HG03097 (cell line): ENCODE measurements around the gene CFAP46.
"Not testable (repeated sequence)": the region's sequence is repeated elsewhere in the genome, so short reads cannot be mapped to it uniquely, and the experiment has no call there.

Experiments
- ATAC-seq: cut with Tn5 transposase; IDR thresholded peaks from one replicate; pipeline ENCODE4 v1.9.1; 2021; ENCODE audit not compliant: unreplicated experiment, low FRiP score

CFAP46 gene

DNA sequence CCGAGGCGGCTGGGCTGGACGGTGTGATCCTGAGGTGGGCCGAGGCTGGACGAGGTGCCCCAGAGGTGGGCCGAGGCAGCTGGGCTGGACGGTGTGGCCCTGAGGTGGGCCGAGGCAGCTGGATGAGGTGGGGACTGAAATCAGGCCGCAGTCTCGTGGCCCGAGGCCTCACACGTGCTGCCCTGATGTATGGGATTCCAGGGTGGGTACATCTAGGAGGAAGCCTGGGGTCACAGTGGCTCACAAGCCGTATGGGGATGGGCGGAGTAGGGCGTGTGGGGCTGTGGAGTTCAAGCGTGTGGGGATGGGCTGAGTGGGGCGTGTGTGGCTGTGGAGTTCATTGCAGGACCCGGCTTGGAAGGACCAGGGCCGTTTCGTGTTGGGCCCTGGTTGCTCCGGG, 144.0 kb downstream of the CFAP46 start:
- no peak for ATAC-seq

GRCh38 chr10:132797986-132798385, 144.4 kb downstream of the CFAP46 start:
- ATAC-seq: not testable (repeated sequence)

DNA sequence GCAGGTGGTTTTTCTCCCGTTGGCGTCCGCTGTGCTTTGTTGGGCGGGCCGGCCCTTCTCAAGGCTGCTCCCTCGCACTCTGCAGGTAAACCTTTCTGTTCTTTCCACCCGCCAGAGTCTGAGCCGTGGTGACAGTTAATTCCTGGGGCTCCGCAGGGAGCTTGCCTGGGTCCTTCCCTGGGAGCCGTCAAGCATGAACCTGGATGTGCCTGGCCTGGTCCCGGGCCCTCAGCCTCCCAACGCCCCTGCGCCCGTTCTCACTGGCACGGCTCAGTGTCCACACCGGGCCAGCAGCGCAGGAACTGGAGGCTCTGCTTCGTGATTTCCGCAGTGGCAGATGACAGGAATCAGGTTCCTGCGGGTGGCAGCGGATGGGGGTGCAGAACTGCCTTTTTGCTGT, 145.5 kb downstream of the CFAP46 start:
- no peak for ATAC-seq

DNA sequence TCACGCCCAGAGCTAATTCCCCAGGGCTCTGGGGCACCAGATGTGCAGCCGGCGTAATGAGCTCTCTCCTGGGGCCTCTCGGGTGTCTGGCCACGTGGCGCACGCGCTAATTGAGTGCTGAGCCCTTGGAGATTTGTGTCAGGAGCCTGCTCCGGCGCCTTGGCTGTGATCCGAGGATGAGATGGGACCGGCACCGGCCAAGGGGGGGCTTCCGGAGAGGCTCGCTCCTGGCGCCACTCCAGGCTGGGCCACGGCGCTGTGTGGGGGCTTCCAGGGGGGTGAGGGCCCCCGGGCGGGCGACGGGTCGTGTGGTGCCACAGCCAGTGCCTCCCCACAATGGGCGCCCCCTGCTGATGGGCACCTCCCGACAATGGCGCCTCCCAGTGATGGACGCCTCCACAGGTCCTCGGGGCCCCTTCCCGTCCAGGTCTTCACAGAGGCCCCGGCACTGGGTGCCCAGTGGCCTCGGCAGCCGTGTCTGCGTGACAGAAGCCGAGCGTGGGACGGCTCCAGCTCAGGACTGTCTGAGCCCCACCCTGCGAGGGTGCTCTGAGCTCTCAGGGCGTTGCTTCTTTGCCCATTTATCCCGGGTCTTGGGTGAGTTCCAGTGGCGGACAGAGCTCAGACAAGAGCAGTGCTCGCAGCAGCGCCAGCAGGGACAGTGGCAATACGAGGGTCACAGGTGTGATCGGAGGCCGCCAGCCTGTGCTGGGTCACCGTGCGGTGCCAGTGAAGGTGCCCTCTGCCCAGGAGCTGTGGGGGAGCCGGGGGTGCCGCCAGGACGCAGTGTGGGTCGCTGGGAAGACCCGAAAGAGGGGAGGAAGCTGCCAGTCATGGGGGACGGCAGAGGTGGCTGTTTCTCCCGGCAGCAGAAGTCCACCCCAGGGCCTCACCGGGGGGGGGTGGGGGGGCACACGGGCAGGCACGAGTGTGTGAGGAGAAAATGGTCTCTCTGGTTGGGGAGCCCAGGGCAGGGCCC, 148.2 kb downstream of the CFAP46 start:
- ATAC-seq: no peak

- ATAC-seq: no peak
Observed at GRCh38 chr10:132793213-132793612, 149.2 kb downstream of the CFAP46 start.

GRCh38 chr10:132792796-132793195, 149.6 kb downstream of the CFAP46 start:
- ATAC-seq: no peak

- not testable (repeated sequence) for ATAC-seq
Observed at GRCh38 chr10:132792099-132792498, 150.3 kb downstream of the CFAP46 start.

- no peak for ATAC-seq
Observed at GRCh38 chr10:132790934-132791829, 151.2 kb downstream of the CFAP46 start.

- ATAC-seq: no peak
Observed at GRCh38 chr10:132790470-132790869, 151.9 kb downstream of the CFAP46 start.

DNA sequence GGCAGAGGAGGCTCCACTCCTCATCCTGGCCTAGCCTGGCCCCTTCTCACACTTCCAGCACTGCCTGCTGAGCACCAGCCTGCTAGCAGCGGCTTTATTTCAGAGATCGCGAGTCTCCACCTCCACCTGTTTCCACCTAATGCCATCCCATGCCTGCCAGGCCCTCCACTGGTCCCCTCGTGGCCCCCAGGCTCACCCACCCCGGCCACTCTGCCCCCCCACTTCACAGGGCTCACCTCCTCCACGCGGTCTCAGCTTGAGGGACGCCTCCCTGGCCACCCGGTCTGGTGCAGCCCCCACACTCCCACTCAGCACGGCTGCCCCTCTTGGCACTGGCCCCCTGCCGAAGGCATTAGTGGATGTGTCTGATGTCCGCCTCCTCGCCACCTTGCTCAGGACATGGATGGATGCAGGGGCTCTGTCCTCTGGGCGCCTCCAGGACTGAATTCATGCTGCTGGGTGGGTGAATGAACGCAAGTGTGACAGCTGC, 152.7 kb downstream of the CFAP46 start:
- ATAC-seq: no peak

GRCh38 chr10:132788831-132789219, 153.5 kb downstream of the CFAP46 start:
- ATAC-seq: no peak

DNA sequence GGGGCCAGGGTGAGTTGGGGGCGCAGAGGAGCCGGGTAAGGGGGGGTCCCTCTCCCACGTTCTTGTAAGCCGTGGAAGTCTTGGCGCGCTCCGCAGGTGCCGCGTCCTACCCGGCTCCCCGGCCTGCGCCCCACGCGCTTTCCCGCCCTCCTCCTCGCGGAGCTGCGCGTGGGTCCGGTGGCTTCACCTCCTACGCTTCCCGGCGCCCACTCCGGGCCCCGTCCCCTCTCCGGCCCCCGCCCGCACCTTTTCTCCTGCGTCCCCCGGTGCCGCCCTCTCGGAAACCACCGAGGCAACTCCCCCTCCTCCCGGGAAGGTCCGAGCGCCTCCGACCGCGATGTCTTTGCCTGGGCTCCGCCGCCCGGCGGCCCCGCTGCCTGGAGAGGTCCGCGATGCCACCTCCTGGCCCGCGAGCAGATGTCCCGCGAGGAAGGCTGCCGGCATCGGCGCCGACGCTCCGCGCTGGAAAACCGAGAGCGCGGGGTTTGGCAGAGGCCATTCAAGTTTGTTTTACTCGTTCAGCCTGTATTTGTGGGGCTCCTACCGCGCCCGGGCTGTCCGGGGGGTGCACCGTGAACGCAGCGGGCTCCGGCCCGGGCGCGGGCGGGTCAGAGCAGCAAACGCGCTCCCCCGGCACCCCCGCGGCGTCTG, 154.1 kb downstream of the CFAP46 start:
- ATAC-seq: no peak

- ATAC-seq: no peak
Observed at GRCh38 chr10:132787495-132788179, 154.7 kb downstream of the CFAP46 start.

DNA sequence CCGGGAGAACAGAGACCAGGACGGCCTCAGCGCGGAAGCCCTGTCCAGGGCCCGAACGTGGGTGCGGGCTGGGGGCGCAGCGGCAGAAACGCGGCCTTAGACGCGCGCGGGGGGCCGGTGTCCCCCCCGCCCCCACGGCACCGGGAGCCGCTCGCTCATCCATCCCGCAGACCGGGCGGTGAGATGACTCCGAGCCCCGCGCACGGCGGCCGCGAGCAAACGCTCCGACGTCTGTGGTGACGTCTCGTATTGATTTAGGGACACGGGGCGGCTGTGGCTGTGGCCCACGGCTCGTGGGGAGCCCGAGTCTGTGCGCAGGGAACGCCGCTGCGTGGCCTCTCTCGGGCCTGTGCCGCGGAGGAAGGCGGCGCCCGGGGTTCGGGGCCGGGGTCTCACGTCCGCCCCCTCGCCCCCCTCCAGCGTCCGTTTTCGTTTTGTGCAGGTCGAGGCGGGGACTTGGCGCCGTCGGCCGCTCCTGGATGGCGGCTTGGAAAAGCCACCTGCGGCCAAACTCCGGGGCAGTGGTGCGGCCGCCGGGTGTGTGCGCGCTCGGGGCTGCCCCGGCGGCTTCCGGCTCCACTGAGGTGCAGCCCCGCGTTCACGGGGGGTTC, 155.4 kb downstream of the CFAP46 start:
- ATAC-seq: no peak

- no peak for ATAC-seq
Observed at GRCh38 chr10:132786476-132786883, 155.9 kb downstream of the CFAP46 start.

DNA sequence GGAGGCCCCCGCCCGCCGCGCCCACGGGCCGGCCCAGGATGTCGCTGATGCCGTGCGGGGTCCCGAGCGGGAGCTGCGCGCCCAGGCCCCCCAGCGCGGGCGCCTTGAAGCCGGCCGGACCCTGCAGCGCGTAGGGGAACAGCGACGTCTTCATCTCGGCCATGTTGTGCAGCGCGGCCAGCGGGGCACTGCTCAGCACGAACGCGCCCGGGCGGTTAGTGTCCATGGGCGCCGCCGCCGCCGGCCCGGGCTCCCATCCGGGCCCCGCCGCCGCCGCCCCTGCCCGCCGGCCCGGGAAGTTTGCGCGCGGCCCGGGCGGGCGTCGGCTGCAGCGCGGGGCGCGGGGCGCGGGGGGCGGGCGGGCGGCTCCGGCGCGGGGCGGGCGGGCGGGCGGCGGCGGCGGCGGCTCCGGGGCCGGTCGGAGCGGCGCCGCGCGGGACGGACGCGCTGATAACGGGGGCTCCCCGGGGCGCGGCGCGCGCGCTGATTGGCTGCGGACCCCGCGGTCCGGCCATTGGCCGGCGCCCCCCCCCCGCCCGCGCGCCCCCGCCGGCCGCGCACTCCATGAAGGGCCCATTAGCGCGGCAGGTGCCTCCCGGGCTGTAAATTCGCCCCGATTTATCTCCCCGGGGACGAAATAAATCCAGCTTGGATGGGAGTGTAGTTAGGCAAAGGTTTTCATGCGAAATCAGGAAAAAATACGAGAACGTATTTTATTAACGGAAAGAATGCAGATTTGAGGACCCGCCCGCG, 156.5 kb downstream of the CFAP46 start, which contains the start of gene NKX6-2:
NKX6-2 (minus strand) TSS at position 425 of the 753 bp plus-strand sequence; CDS start at position 226, 199 bp downstream.
- ATAC-seq: no peak

GRCh38 chr10:132784866-132785722, 157.3 kb downstream of the CFAP46 start:
- ATAC-seq: no peak
